OCI-M1 (cell line): ENCODE data around the gene PTGES3.
"Not testable (repeated sequence)": the region's sequence is repeated elsewhere in the genome, so short reads cannot be mapped to it uniquely, and the experiment has no call there.

ENCODE experiments used
- DNase-seq: peaks from one replicate; lab custom pipeline; 2025; lab: John Stamatoyannopoulos, UW

Gene PTGES3

DNA sequence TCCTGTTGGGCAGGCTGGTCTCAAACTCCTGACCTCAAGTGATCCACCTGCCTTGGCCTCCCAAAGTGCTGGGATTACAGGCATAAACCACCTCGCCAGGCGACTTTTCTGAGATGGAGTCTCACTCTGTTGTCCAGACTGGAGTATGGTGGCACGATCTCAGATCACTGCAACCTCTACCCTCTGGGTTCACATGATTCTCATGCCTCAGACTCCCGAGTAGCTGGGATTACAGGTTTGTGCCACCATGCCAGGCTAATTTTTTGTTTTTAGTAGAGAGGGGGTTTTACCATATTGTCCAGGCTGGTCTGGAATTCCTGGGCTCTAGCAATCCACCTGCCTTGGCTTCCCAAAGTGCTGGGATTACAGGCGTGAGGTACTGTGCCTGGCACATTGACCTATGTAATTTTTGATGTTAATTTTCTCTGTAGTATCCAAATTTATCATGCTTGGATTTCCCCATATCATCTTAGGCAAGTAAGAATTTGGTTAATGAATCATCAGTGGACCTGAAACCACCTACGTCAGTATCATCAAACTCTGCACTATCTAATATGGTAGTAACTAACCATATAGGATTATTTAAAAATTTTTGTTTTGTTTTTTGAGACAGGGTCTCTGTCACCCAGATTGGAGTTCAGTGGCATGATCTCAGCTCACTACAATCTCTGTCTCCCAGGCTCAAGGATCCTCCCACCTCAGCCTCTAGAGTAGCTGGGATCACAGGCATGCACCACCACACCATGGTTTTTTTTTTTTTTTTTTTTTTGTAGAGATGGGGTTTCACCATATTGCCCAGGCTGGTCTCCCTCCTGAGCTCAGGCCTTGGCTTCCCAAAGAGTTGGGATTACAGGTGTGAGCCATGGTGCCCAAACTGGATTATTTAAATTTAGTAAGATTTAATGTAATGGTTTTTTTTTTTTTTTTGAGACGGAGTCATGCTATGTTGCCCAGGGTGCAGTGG lies 30.4 kb downstream of the PTGES3 start:
- no peak for DNase-seq

- DNase-seq: peak; percentile 30
Measured at GRCh38 chr12:56653781-56654180, 34.3 kb downstream of the PTGES3 start.

GRCh38 chr12:56648023-56648422 lies 40.1 kb downstream of the PTGES3 start:
- not testable (repeated sequence) for DNase-seq

- DNase-seq: peak; percentile 99
Measured at GRCh38 chr12:56645717-56646446, 42.2 kb downstream of the PTGES3 start, which contains the start of gene ATP5F1B. Gene ATP5F1B, minus strand, starts transcription at chr12:56645984. Its CDS starts 21 bp downstream, at chr12:56645963.

GRCh38 chr12:56645201-56645716 lies 42.8 kb downstream of the PTGES3 start:
- peak; percentile 47 for DNase-seq

GRCh38 chr12:56644654-56645053 lies 43.4 kb downstream of the PTGES3 start:
- DNase-seq: no peak

DNA sequence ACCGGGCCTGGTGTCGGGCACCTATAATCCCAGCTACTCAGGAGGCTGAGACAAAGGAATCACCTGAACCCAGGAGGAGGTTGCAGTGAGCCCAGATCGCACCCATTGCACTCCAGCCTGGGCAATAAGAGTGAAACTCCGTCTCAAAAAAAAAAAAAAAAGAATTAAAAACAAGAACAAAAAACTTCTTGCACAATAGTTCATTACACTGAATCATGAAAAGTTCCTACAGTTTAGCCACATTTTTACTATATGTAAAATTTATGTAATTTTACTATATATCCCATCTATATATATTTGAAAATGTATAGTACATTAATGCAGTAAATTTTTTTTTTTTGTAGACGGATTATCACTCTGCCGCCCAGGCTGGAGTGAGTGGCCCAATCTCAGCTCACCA lies 46.9 kb downstream of the PTGES3 start:
- no peak for DNase-seq

GRCh38 chr12:56637621-56638020 lies 50.5 kb downstream of the PTGES3 start:
- DNase-seq: no peak

DNA sequence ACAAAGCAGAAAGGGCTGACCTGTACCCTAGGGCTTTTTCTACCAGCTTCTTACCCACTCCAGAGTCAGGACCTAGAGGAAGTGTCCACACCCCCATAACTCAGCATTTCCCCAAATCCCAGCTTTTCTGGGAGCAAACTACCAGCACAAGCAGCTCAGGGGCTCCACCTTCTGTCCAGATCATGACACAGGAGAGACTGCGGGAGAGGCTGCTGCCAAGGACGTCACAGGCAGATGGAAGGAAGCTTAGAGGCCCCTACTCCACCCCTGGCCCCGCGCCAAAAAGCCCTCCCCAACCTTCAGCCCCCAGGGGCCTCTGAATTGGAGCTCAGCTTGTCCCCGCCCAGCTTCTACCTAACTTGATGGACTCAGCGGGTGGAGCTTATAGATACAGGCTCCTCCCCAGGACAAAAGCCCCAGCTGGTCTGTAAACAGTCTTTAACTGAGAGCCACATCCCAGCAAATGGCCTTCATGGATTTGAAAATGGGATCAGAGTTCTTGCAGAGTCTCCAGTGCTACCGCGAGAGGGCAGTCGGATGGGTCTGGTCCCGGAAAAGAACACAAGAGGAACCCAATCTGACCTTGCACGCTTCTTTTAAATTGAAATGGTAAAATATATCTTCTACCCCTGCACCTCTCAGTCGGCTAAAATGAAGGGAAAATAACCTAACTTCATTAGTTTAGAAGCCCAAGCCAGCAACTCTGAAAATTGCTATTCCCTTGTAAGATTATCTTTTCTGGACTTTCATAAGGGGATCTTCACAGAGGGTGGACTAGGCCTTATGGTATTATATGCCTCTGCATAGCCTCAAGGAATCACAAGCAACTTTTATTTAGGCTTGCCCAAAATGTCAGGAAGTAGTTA lies 51.2 kb downstream of the PTGES3 start:
- peak; percentile 100 for DNase-seq

GRCh38 chr12:56635806-56636674 lies 52.0 kb downstream of the PTGES3 start:
- peak; percentile 91 for DNase-seq

DNA sequence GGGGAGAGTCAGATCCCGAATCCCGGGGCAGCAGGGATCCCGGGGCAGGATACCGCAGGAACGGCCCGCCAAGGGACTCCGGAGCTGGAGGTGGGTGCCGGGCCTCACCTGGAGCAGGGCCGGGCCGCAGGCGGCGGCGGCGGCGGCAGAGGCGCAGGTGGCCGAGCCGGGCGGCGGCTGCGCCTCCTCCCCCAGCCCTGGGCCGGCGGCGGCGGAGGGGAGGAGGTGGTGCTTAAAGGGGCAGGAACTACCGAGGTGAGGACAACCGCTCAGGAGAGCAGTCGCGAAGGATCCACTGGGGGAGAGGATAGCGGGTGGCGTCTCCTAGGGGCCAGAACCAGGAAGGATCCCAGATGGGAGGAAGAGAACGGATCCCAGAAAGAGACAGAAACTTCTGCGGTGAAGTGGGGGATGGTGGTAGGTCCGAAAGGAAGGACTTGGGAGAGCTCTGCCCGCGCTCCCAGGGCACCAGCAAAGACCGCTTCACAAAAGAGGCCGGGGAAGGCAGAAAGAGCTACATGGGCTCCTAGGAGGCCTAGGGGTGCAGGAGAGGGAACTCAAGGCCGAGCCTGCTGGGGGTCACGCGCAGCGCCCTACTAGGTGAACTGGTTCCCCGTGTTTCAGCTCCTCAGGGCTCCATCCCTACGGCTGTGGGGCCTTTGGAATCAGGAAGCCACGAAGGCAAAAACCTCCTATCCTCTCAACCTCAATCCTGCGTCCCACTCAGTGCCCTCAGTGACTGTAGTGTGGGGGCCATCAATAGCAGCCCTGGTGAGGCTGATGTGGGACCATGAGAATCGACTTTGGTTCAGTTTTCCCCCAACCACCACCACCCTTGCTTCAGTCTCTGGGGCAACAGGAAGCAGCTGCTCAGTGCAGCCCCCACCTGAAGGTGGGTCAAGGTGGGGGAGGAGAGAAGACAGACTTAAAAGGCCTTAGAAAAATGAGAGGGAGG lies 53.0 kb downstream of the PTGES3 start:
- DNase-seq: peak; percentile 93

- peak; percentile 65 for DNase-seq
Measured at GRCh38 chr12:56634242-56634836, 53.7 kb downstream of the PTGES3 start.

- no peak for DNase-seq
Measured at GRCh38 chr12:56633468-56634241, 54.4 kb downstream of the PTGES3 start.

- DNase-seq: no peak
Measured at GRCh38 chr12:56632701-56633467, 55.2 kb downstream of the PTGES3 start.

GRCh38 chr12:56631790-56632700 lies 56.0 kb downstream of the PTGES3 start:
- DNase-seq: peak; percentile 67

DNA sequence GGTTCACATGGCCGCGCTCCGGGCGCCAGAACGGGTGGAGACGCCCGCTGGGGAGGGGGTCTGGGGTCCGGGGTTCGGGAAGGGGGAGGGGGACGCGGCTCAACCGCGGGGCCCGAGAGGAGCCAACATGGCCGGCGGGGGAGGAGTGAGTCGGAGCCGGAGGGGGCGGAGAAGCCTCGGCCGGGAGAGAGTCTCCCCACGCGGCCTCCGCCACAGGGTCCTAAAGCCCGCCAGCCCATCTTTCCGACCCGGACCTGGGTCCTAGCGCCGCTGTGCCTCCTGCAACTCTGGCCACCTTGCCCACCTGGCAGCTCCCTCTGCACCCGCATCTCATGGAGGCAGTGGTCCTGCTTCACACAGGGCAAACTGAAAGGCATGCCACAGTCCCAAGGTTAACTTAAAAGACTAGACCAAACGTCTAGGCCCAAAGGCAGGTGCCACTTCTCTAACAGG lies 57.9 kb downstream of the PTGES3 start, which contains the start of gene BAZ2A:
TSS of gene BAZ2A (minus strand) at position 147 of the 453 bp plus-strand sequence. CDS start 12,796 bp downstream, outside the sequence.
- peak; percentile 91 for DNase-seq
